HepG2 (cell line): Measurements from ENCODE around the gene ADCY7. TPM values are rescaled to one million over a fixed set of nuclear protein-coding genes. Genes with fewer than 3 reads are reported as not detected.

Experiments
- EZH2 ChIP-seq: conservative IDR thresholded peaks from 2 replicates; pipeline ENCODE4 v1.6.1; 2012; ENCODE audit warnings: mild to moderate bottlenecking, low read depth, low read length, moderate library complexity
- PLRG1 ChIP-seq: fragments of 450-650 bp; conservative IDR thresholded peaks from 2 replicates; pipeline ENCODE4 v1.6.1; 2016
- SP5 ChIP-seq: IDR thresholded peaks from 2 replicates; pipeline ENCODE4 v1.6.1; 2016; ENCODE audit warnings: low read depth, borderline replicate concordance
- SRSF4 ChIP-seq: fragments of 200-400 bp; formaldehyde crosslinking; IDR thresholded peaks from one replicate; pipeline ENCODE4 v1.6.1; 2018; ENCODE audit warnings: mild to moderate bottlenecking, low read depth, low read length, moderate library complexity; ENCODE audit not compliant: poor library complexity, severe bottlenecking
- STAT5B ChIP-seq: sonication (generic); formaldehyde crosslinking; IDR thresholded peaks from 2 replicates; pipeline ENCODE4 v1.4.0; 2020; ENCODE audit warnings: missing genetic modification reagents
- polyA plus RNA-seq, 8 experiments: library from polyadenylated mRNA; depleted of rRNA in 3 of 8; stranded (reverse) in 7 of 8; unstranded in 1 of 8; fragments of >200 nt; fragmentation: Illumina TruSeq in 4 of 8; extraction: Trizol in 4 of 8; gene quantifications; 2 replicates each; pipeline versions ENCODE4 v1.2.1 to v1.2.3, GENCODE V29; 2011 to 2016; ENCODE audit warnings: low read depth in 4 of 8, missing spikeins in 1 of 8, mixed read lengths in 1 of 8; ENCODE audit not compliant: insufficient read depth in 1 of 8
- total RNA-seq, 5 experiments: library from RNA; depleted of rRNA; stranded (reverse); fragments of >200 nt; fragmentation: Illumina TruSeq; extraction: Trizol; gene quantifications; 2 replicates each; pipeline ENCODE4 v1.2.3, GENCODE V29; 2016; ENCODE audit warnings: low read depth in 1 of 5
- TF ChIP-seq, protein P1 (sequence below): sonication (generic); formaldehyde crosslinking; IDR thresholded peaks from 2 replicates; pipeline ENCODE4 v1.4.0; 2020; ENCODE audit warnings: mild to moderate bottlenecking, missing genetic modification reagents
- TF ChIP-seq, protein P2 (sequence below): sonication (generic); formaldehyde crosslinking; conservative IDR thresholded peaks from 2 replicates; pipeline ENCODE4 v1.4.0; 2020; ENCODE audit warnings: missing genetic modification reagents
- TF ChIP-seq, protein P3 (sequence below): sonication (generic); formaldehyde crosslinking; IDR thresholded peaks from 2 replicates; pipeline ENCODE4 v1.8.0; 2022; ENCODE audit warnings: missing genetic modification reagents, mild to moderate bottlenecking, moderate library complexity, borderline replicate concordance
- TF ChIP-seq, protein P4 (sequence below), 2 experiments: IDR thresholded peaks; 2 replicates each; pipeline ENCODE4 v1.6.1; 2011 to 2012; ENCODE audit warnings: low read length in 2 of 2, borderline replicate concordance in 1 of 2, low read depth in 1 of 2, mild to moderate bottlenecking in 1 of 2, moderate library complexity in 1 of 2

ADCY7 gene
- total and polyA plus RNA-seq, 2 of the 13 experiments (the other 11 are each of a cell fraction or from before 2014, with no cell fraction given): 2.2 to 4.3 TPM

DNA sequence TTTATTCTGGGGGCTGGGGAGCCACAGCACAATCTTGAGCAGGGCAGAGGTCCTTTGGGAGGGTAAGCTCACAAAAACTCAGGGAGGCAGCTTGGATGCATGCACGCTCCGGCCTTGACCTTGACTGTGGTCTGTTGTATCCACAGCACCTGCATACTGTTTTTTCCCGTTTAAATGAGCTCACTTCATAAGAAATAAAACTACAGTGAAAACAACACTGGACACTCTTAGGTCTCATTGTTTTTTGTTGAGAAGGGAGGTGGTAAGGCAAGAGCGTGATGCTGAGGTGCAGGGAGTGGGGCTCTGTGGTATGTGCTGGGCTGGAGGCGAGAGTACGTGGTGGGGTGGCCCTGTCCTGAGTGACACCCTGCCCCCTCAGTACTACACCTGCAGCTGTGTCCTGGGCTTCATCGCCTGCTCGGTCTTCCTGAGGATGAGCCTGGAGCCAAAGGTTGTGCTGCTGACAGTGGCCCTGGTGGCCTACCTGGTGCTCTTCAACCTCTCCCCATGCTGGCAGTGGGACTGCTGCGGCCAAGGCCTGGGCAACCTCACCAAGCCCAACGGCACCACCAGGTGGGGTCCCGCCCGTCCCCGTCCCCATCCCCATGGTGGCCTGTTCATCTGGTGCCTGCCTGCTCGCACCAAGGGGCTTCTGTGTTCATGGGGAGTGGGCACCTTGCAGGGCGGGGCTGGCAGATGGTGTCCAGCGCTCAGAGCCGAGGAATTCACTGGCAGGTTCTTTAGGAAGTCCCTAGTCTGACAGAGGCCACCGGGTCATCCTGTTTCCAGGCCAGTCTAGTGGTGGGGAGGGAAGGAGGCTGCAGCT is 44.2 kb downstream of the ADCY7 start (continued):
- TF ChIP-seq, protein P1, sequence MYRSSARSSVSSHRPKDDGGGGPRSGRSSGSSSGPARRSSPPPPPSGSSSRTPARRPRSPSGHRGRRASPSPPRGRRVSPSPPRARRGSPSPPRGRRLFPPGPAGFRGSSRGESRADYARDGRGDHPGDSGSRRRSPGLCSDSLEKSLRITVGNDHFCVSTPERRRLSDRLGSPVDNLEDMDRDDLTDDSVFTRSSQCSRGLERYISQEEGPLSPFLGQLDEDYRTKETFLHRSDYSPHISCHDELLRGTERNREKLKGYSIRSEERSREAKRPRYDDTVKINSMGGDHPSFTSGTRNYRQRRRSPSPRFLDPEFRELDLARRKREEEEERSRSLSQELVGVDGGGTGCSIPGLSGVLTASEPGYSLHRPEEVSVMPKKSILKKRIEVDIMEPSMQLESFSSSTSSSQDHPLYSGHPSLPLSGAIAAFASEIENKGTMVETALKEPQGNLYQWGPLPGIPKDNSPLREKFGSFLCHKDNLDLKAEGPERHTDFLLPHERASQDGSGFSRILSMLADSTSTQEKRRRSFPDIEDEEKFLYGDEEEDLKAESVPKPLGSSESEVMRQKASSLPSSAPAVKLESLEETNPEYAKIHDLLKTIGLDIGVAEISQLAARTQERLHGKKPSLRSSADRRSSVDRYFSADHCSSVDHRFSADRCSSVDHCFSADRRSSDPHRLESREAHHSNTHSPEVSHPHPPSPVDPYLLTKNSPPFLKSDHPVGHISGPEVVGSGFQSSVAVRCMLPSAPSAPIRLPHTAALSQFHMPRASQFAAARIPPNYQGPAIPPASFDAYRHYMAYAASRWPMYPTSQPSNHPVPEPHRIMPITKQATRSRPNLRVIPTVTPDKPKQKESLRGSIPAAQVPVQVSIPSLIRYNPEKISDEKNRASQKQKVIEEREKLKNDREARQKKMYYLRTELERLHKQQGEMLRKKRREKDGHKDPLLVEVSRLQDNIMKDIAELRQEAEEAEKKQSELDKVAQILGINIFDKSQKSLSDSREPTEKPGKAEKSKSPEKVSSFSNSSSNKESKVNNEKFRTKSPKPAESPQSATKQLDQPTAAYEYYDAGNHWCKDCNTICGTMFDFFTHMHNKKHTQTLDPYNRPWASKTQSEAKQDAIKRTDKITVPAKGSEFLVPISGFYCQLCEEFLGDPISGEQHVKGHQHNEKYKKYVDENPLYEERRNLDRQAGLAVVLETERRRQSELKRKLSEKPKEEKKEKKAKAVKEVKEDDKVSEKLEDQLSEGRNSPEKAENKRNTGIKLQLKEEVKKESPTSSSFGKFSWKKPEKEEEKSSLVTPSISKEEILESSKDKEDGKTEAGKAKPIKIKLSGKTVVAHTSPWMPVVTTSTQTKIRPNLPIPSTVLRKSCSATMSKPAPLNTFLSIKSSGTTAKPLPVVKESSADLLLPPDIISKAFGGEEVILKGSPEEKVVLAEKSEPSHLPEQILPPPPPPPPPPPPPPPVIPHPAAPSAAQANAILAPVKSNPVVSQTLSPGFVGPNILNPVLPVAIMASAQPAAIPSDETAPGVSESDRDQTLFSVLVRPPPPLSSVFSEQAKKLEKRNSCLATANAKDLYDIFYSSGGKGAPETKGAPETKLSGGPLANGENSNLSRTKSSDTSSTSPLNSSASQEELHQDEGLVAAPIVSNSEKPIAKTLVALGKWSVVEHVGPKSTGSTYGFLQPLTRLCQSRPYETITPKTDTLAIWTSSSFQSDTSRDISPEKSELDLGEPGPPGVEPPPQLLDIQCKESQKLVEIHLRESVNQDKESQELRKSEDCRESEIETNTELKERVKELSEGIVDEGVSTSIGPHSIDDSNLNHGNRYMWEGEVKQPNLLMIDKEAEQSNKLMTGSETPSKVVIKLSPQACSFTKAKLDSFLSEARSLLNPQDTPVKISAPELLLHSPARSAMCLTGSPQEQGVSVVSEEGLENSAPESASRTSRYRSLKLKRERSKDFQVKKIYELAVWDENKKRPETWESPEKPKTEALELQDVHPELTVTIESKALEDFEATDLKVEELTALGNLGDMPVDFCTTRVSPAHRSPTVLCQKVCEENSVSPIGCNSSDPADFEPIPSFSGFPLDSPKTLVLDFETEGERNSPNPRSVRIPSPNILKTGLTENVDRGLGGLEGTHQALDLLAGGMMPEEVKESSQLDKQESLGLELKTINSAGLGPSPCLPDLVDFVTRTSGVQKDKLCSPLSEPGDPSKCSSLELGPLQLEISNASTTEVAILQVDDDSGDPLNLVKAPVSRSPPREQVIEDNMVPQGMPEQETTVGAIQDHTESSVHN (CRISPR knock-in tag): no peak
- TF ChIP-seq STAT5B (CRISPR knock-in tag): no peak
- no peak for TF ChIP-seq SP5 (CRISPR knock-in tag)
- TF ChIP-seq, protein P2, sequence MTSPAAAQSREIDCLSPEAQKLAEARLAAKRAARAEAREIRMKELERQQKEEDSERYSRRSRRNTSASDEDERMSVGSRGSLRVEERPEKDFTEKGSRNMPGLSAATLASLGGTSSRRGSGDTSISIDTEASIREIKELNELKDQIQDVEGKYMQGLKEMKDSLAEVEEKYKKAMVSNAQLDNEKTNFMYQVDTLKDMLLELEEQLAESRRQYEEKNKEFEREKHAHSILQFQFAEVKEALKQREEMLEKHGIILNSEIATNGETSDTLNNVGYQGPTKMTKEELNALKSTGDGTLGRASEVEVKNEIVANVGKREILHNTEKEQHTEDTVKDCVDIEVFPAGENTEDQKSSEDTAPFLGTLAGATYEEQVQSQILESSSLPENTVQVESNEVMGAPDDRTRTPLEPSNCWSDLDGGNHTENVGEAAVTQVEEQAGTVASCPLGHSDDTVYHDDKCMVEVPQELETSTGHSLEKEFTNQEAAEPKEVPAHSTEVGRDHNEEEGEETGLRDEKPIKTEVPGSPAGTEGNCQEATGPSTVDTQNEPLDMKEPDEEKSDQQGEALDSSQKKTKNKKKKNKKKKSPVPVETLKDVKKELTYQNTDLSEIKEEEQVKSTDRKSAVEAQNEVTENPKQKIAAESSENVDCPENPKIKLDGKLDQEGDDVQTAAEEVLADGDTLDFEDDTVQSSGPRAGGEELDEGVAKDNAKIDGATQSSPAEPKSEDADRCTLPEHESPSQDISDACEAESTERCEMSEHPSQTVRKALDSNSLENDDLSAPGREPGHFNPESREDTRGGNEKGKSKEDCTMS: no peak
- no peak for TF ChIP-seq EZH2
- no peak for TF ChIP-seq PLRG1
- no peak for TF ChIP-seq SRSF4
- TF ChIP-seq, protein P3, sequence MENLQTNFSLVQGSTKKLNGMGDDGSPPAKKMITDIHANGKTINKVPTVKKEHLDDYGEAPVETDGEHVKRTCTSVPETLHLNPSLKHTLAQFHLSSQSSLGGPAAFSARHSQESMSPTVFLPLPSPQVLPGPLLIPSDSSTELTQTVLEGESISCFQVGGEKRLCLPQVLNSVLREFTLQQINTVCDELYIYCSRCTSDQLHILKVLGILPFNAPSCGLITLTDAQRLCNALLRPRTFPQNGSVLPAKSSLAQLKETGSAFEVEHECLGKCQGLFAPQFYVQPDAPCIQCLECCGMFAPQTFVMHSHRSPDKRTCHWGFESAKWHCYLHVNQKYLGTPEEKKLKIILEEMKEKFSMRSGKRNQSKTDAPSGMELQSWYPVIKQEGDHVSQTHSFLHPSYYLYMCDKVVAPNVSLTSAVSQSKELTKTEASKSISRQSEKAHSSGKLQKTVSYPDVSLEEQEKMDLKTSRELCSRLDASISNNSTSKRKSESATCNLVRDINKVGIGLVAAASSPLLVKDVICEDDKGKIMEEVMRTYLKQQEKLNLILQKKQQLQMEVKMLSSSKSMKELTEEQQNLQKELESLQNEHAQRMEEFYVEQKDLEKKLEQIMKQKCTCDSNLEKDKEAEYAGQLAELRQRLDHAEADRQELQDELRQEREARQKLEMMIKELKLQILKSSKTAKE (CRISPR knock-in tag): no peak
- TF ChIP-seq, protein P4, sequence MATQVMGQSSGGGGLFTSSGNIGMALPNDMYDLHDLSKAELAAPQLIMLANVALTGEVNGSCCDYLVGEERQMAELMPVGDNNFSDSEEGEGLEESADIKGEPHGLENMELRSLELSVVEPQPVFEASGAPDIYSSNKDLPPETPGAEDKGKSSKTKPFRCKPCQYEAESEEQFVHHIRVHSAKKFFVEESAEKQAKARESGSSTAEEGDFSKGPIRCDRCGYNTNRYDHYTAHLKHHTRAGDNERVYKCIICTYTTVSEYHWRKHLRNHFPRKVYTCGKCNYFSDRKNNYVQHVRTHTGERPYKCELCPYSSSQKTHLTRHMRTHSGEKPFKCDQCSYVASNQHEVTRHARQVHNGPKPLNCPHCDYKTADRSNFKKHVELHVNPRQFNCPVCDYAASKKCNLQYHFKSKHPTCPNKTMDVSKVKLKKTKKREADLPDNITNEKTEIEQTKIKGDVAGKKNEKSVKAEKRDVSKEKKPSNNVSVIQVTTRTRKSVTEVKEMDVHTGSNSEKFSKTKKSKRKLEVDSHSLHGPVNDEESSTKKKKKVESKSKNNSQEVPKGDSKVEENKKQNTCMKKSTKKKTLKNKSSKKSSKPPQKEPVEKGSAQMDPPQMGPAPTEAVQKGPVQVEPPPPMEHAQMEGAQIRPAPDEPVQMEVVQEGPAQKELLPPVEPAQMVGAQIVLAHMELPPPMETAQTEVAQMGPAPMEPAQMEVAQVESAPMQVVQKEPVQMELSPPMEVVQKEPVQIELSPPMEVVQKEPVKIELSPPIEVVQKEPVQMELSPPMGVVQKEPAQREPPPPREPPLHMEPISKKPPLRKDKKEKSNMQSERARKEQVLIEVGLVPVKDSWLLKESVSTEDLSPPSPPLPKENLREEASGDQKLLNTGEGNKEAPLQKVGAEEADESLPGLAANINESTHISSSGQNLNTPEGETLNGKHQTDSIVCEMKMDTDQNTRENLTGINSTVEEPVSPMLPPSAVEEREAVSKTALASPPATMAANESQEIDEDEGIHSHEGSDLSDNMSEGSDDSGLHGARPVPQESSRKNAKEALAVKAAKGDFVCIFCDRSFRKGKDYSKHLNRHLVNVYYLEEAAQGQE (IDR thresholded peaks at IDR 0.05; ENCODE audit: borderline replicate concordance in 1 of 2, low read depth in 1 of 2, low read length in 2 of 2): no peak
